ENCODE data around the gene CDC42BPA.
"Not testable (repeated sequence)": the region's sequence is repeated elsewhere in the genome, so short reads cannot be mapped to it uniquely, and the experiment has no call there.

The CDC42BPA gene

GRCh38 chr1:227281371-227281770 is 36.9 kb downstream of the CDC42BPA start:
- Histone ChIP-seq H3K9me3 (ENCODE audit: insufficient read depth, low read depth, low read length) (peaks cover 2% of the 10 kb centered on the region), H3K4me3 (ENCODE audit: low read depth, low read length) (no peak overlapping the region), H2BK5ac (ENCODE audit: low read depth, low read length, poor library complexity) (no peak overlapping the region), H2BK120ac (ENCODE audit: insufficient read depth, low read length, poor library complexity) (no peak overlapping the region), H3K79me2 (ENCODE audit: control insufficient read depth, insufficient read depth, low read length, poor library complexity) (no peaks in the 10 kb centered on the region), H3K23ac (ENCODE audit: low read length) (no peak overlapping the region), H2BK12ac (ENCODE audit: low read length) (no peak overlapping the region), H3K9ac (ENCODE audit: low read length) (no peak overlapping the region), H3K18ac (ENCODE audit: low read length) (no peak overlapping the region), H3K4me2 (ENCODE audit: low read length) (no peak overlapping the region), H3K14ac (ENCODE audit: low read length) (no peak overlapping the region), H3K4me1 (ENCODE audit: control insufficient read depth in 1 of 2, insufficient read depth in 2 of 2, low read length in 2 of 2) (no peaks in the 10 kb centered on the region), H3K27ac (ENCODE audit: low read depth, low read length) (no peak overlapping the region), H2AFZ (ENCODE audit: insufficient read depth, low read length, poor library complexity) (no peak overlapping the region), H4K91ac (ENCODE audit: low read depth, low read length) (no peak overlapping the region), H2AK5ac (ENCODE audit: low read length) (no peak overlapping the region), H4K8ac (ENCODE audit: low read depth, low read length) (no peak overlapping the region), H3K27me3 (ENCODE audit: insufficient read depth, low read length) (no peaks in the 10 kb centered on the region), H4K12ac (ENCODE audit: low read depth, low read length) (no peak overlapping the region), H3K36me3 (ENCODE audit: control insufficient read depth in 1 of 2, insufficient read depth in 2 of 2, low read length in 2 of 2) (peaks cover 0 to 2% of the 10 kb centered on the region in 2 experiments), H3K79me1 (ENCODE audit: low read length) (no peaks in the 10 kb centered on the region), H3K4ac (ENCODE audit: low read depth, low read length) (peak overlapping the region; percentile 10)
- no peak for DNase-seq
- WGBS (ENCODE audit: extremely low coverage, insufficient coverage, insufficient read length), result no CpG with 5 or more reads among the region's 1 CpG

GRCh38 chr1:227280836-227281235 is 37.5 kb downstream of the CDC42BPA start:
- Histone ChIP-seq H3K14ac (ENCODE audit: low read length) (no peak overlapping the region), H3K79me2 (ENCODE audit: control insufficient read depth, insufficient read depth, low read length, poor library complexity) (no peaks in the 10 kb centered on the region), H2BK12ac (ENCODE audit: low read length) (no peak overlapping the region), H3K4me3 (ENCODE audit: low read depth, low read length) (no peak overlapping the region), H4K91ac (ENCODE audit: low read depth, low read length) (no peak overlapping the region), H2AK5ac (ENCODE audit: low read length) (no peak overlapping the region), H3K79me1 (ENCODE audit: low read length) (no peaks in the 10 kb centered on the region), H3K18ac (ENCODE audit: low read length) (no peak overlapping the region), H3K36me3 (ENCODE audit: control insufficient read depth in 1 of 2, insufficient read depth in 2 of 2, low read length in 2 of 2) (peaks cover 0 to 2% of the 10 kb centered on the region in 2 experiments), H2BK5ac (ENCODE audit: low read depth, low read length, poor library complexity) (no peak overlapping the region), H3K27ac (ENCODE audit: low read depth, low read length) (no peak overlapping the region), H3K4me2 (ENCODE audit: low read length) (no peak overlapping the region), H3K4ac (ENCODE audit: low read depth, low read length) (no peak overlapping the region), H3K9ac (ENCODE audit: low read length) (no peak overlapping the region), H4K12ac (ENCODE audit: low read depth, low read length) (no peak overlapping the region), H2AFZ (ENCODE audit: insufficient read depth, low read length, poor library complexity) (no peak overlapping the region), H3K9me3 (ENCODE audit: insufficient read depth, low read depth, low read length) (peaks cover 2% of the 10 kb centered on the region), H2BK120ac (ENCODE audit: insufficient read depth, low read length, poor library complexity) (no peak overlapping the region), H3K23ac (ENCODE audit: low read length) (no peak overlapping the region), H3K4me1 (ENCODE audit: control insufficient read depth in 1 of 2, insufficient read depth in 2 of 2, low read length in 2 of 2) (no peaks in the 10 kb centered on the region), H4K8ac (ENCODE audit: low read depth, low read length) (no peak overlapping the region), H3K27me3 (ENCODE audit: insufficient read depth, low read length) (no peaks in the 10 kb centered on the region)
- no CpG with 5 or more reads among the region's 1 CpG for WGBS (ENCODE audit: extremely low coverage, insufficient coverage, insufficient read length)
- DNase-seq, result no peak

GRCh38 chr1:227276156-227276693 is 42.1 kb downstream of the CDC42BPA start:
- H3K18ac ChIP-seq (ENCODE audit: low read length); H2AK5ac ChIP-seq (ENCODE audit: low read length); H3K9ac ChIP-seq (ENCODE audit: low read length); H3K79me2 ChIP-seq (ENCODE audit: control insufficient read depth, insufficient read depth, low read length, poor library complexity); H3K79me1 ChIP-seq (ENCODE audit: low read length); H2BK5ac ChIP-seq (ENCODE audit: low read depth, low read length, poor library complexity); H3K4me1 ChIP-seq (ENCODE audit: control insufficient read depth in 1 of 2, insufficient read depth in 2 of 2, low read length in 2 of 2); H3K14ac ChIP-seq (ENCODE audit: low read length); H3K9me3 ChIP-seq (ENCODE audit: insufficient read depth, low read depth, low read length); H2BK12ac ChIP-seq (ENCODE audit: low read length); H3K27me3 ChIP-seq (ENCODE audit: insufficient read depth, low read length); DNase-seq; H2AFZ ChIP-seq (ENCODE audit: insufficient read depth, low read length, poor library complexity); H3K23ac ChIP-seq (ENCODE audit: low read length); H3K4ac ChIP-seq (ENCODE audit: low read depth, low read length); H2BK120ac ChIP-seq (ENCODE audit: insufficient read depth, low read length, poor library complexity); H3K4me3 ChIP-seq (ENCODE audit: low read depth, low read length); H3K27ac ChIP-seq (ENCODE audit: low read depth, low read length); H4K8ac ChIP-seq (ENCODE audit: low read depth, low read length); H3K4me2 ChIP-seq (ENCODE audit: low read length); H3K36me3 ChIP-seq (ENCODE audit: control insufficient read depth in 1 of 2, insufficient read depth in 2 of 2, low read length in 2 of 2); H4K91ac ChIP-seq (ENCODE audit: low read depth, low read length); H4K12ac ChIP-seq (ENCODE audit: low read depth, low read length): not testable (repeated sequence)
- no CpG with 5 or more reads among the region's 44 CpGs for WGBS (ENCODE audit: extremely low coverage, insufficient coverage, insufficient read length)

DNA sequence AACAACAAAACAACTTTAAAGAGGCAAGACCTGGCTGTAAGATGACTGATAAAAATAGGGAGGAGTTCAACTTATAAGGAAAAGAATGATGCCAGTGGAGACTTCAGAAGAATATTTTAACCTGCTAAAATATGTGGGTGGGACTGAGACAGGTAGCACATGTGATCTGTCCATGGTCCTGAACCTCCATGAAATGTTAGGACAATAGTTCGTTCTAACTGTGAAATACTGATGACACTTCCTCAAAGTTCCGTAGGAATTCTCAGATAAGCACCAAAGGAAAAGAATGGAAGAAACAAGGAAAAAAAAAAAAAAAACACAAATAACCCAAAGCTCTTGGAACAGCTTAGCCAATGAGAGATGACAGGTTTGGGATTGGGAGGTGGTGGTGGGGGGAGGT is 44.7 kb downstream of the CDC42BPA start:
- H4K91ac ChIP-seq (ENCODE audit: low read depth, low read length), result no peak overlapping the region
- no peaks in the 10 kb centered on the region for H3K36me3 ChIP-seq (ENCODE audit: control insufficient read depth in 1 of 2, insufficient read depth in 2 of 2, low read length in 2 of 2)
- no peak overlapping the region for H3K14ac ChIP-seq (ENCODE audit: low read length)
- no peak overlapping the region for H3K4me2 ChIP-seq (ENCODE audit: low read length)
- H2BK120ac ChIP-seq (ENCODE audit: insufficient read depth, low read length, poor library complexity), result no peak overlapping the region
- DNase-seq, result peak; percentile 64 to 96
- no peaks in the 10 kb centered on the region for H3K4me1 ChIP-seq (ENCODE audit: control insufficient read depth in 1 of 2, insufficient read depth in 2 of 2, low read length in 2 of 2)
- WGBS (ENCODE audit: extremely low coverage, insufficient coverage, insufficient read length), result no CpG with 5 or more reads among the region's 2 CpGs
- no peak overlapping the region for H3K18ac ChIP-seq (ENCODE audit: low read length)
- no peak overlapping the region for H4K8ac ChIP-seq (ENCODE audit: low read depth, low read length)
- H3K79me2 ChIP-seq (ENCODE audit: control insufficient read depth, insufficient read depth, low read length, poor library complexity), result no peaks in the 10 kb centered on the region
- H3K79me1 ChIP-seq (ENCODE audit: low read length), result no peaks in the 10 kb centered on the region
- no peak overlapping the region for H4K12ac ChIP-seq (ENCODE audit: low read depth, low read length)
- no peak overlapping the region for H3K27ac ChIP-seq (ENCODE audit: low read depth, low read length)
- no peaks in the 10 kb centered on the region for H3K9me3 ChIP-seq (ENCODE audit: insufficient read depth, low read depth, low read length)
- H3K9ac ChIP-seq (ENCODE audit: low read length), result no peak overlapping the region
- no peak overlapping the region for H3K4me3 ChIP-seq (ENCODE audit: low read depth, low read length)
- H2BK12ac ChIP-seq (ENCODE audit: low read length), result no peak overlapping the region
- no peak overlapping the region for H2BK5ac ChIP-seq (ENCODE audit: low read depth, low read length, poor library complexity)
- H2AFZ ChIP-seq (ENCODE audit: insufficient read depth, low read length, poor library complexity), result no peak overlapping the region
- H3K27me3 ChIP-seq (ENCODE audit: insufficient read depth, low read length), result no peaks in the 10 kb centered on the region
- no peak overlapping the region for H2AK5ac ChIP-seq (ENCODE audit: low read length)
- no peak overlapping the region for H3K23ac ChIP-seq (ENCODE audit: low read length)
- H3K4ac ChIP-seq (ENCODE audit: low read depth, low read length), result no peak overlapping the region
